NOMO-1 (cell line): Measurements from ENCODE around the gene HDAC7.

Experiments used
- DNase-seq, 2 experiments: peaks; one replicate each; lab custom pipeline; 2025; ENCODE audit not compliant: unreplicated experiment in 2 of 2; lab: John Stamatoyannopoulos, UW

The HDAC7 gene

GRCh38 chr12:47783024-47783755, 36.5 kb downstream of the HDAC7 start:
- no peak for DNase-seq

- DNase-seq = no peak
These were observed 37.3 kb downstream of the HDAC7 start for GRCh38 chr12:47782372-47782770.

GRCh38 chr12:47781479-47782371, 38.0 kb downstream of the HDAC7 start:
- DNase-seq = no peak

- DNase-seq = no peak
These were observed 39.7 kb downstream of the HDAC7 start for GRCh38 chr12:47779943-47780504.

- peak; percentile 67 to 71 for DNase-seq
These were observed 40.3 kb downstream of the HDAC7 start for GRCh38 chr12:47779301-47779942.

- DNase-seq = no peak
These were observed 40.8 kb downstream of the HDAC7 start for GRCh38 chr12:47778881-47779280.

- DNase-seq = no peak
These were observed 41.8 kb downstream of the HDAC7 start for GRCh38 chr12:47777741-47778558.

GRCh38 chr12:47777151-47777550, 42.6 kb downstream of the HDAC7 start:
- no peak for DNase-seq

GRCh38 chr12:47776471-47777143, 43.1 kb downstream of the HDAC7 start:
- DNase-seq = peak in 1 of 2 experiments; percentile 11

GRCh38 chr12:47775100-47775911, 44.4 kb downstream of the HDAC7 start:
- DNase-seq = peak; percentile 65 to 85

- no peak for DNase-seq
These were observed 45.0 kb downstream of the HDAC7 start for GRCh38 chr12:47774663-47775062.

- peak in 1 of 2 experiments; percentile 18 for DNase-seq
These were observed 45.7 kb downstream of the HDAC7 start for GRCh38 chr12:47773858-47774580.

GRCh38 chr12:47773062-47773857, 46.4 kb downstream of the HDAC7 start, which contains the start of gene SLC48A1:
Gene SLC48A1, plus strand, starts transcription at chr12:47773238. Its CDS starts 67 bp downstream, at chr12:47773305.
- DNase-seq = peak; percentile 46 to 72

GRCh38 chr12:47772738-47773061, 47.0 kb downstream of the HDAC7 start:
- DNase-seq = no peak

GRCh38 chr12:47772094-47772660, 47.5 kb downstream of the HDAC7 start:
- no peak for DNase-seq

- DNase-seq = no peak
These were observed 48.4 kb downstream of the HDAC7 start for GRCh38 chr12:47771304-47771703.
